GM23338 (cell line): Measurements from ENCODE around the gene PPFIBP2. TPM values are rescaled to one million over a fixed set of nuclear protein-coding genes. Genes with fewer than 3 reads are reported as not detected.

Source experiments
- ATAC-seq: fragments of 200-7000 bp; cut with Tn5 transposase; 3 replicates; pipeline ENCODE4 v1.9.1; 2020
- DNase-seq: peaks from one replicate; pipeline ENCODE4 v3.0.0-alpha.2; 2015; ENCODE audit warnings: low spot score
- H2AFZ ChIP-seq: fragments of 200-600 bp; sonication (generic); 2 replicates; pipeline ENCODE4 v1.8.0; 2016; ENCODE audit warnings: antibody characterized with exemption, mild to moderate bottlenecking, moderate library complexity
- H3F3A ChIP-seq: fragments of 200-600 bp; sonication (generic); replicated peaks from 2 replicates; pipeline ENCODE4 v1.8.0; 2017; ENCODE audit warnings: antibody characterized with exemption, mixed run types, low read depth
- H3K27ac ChIP-seq: fragments of 200-600 bp; sonication (generic); 2 replicates; pipeline ENCODE4 v1.6.1; 2016; ENCODE audit warnings: low read depth
- H3K27me3 ChIP-seq: fragments of 200-600 bp; sonication (generic); 2 replicates; pipeline ENCODE4 v1.8.0; 2016; ENCODE audit warnings: mild to moderate bottlenecking, mixed run types, moderate library complexity; ENCODE audit not compliant: insufficient read depth
- H3K36me3 ChIP-seq: fragments of 200-600 bp; sonication (generic); 2 replicates; pipeline ENCODE4 v1.8.0; 2016; ENCODE audit warnings: mild to moderate bottlenecking; ENCODE audit not compliant: insufficient read depth
- H3K4me1 ChIP-seq: fragments of 200-600 bp; sonication (generic); 2 replicates; pipeline ENCODE4 v1.8.0; 2016; ENCODE audit warnings: mild to moderate bottlenecking, moderate library complexity; ENCODE audit not compliant: insufficient read depth
- H3K4me2 ChIP-seq: fragments of 200-600 bp; sonication (generic); 2 replicates; pipeline ENCODE4 v1.7.1; 2017; ENCODE audit warnings: mixed run types
- H3K4me3 ChIP-seq: fragments of 200-600 bp; sonication (generic); 2 replicates; pipeline ENCODE4 v1.6.1; 2016; ENCODE audit warnings: mixed run types
- H3K79me2 ChIP-seq: fragments of 200-600 bp; sonication (generic); replicated peaks from 2 replicates; pipeline ENCODE4 v1.8.0; 2017; ENCODE audit warnings: mild to moderate bottlenecking; ENCODE audit not compliant: insufficient read depth
- H3K9me2 ChIP-seq: fragments of 200-600 bp; sonication (generic); 2 replicates; pipeline ENCODE4 v1.8.0; 2017; ENCODE audit not compliant: insufficient read depth
- H4K20me1 ChIP-seq: fragments of 200-600 bp; sonication (generic); replicated peaks from 2 replicates; pipeline ENCODE4 v1.8.0; 2017; ENCODE audit warnings: mild to moderate bottlenecking; ENCODE audit not compliant: insufficient read depth
- H3K27ac Mint-ChIP-seq: 2 replicates; pipeline ENCODE4 v1.8.0; 2020; ENCODE audit warnings: inconsistent platforms, mild to moderate bottlenecking, moderate library complexity, mixed read lengths
- H3K27me3 Mint-ChIP-seq: 3 replicates; pipeline ENCODE4 v1.8.0; 2022; ENCODE audit warnings: low read depth, mild to moderate bottlenecking, moderate library complexity, mixed read lengths, inconsistent platforms; ENCODE audit not compliant: insufficient read depth, poor library complexity
- H3K36me3 Mint-ChIP-seq: 3 replicates; pipeline ENCODE4 v1.8.0; 2021; ENCODE audit warnings: low read depth, mild to moderate bottlenecking, inconsistent platforms, moderate library complexity, mixed read lengths
- H3K4me1 Mint-ChIP-seq: 3 replicates; pipeline ENCODE4 v1.8.0; 2020; ENCODE audit warnings: mild to moderate bottlenecking, inconsistent platforms, mixed read lengths
- H3K4me3 Mint-ChIP-seq: 3 replicates; pipeline ENCODE4 v1.8.0; 2021; ENCODE audit warnings: moderate library complexity, mild to moderate bottlenecking, inconsistent platforms, mixed read lengths
- H3K9me3 Mint-ChIP-seq: 3 replicates; pipeline ENCODE4 v1.8.0; 2020; ENCODE audit warnings: moderate library complexity, mild to moderate bottlenecking, inconsistent platforms, mixed read lengths
- CREB1 ChIP-seq: fragments of 250-450 bp; sonication (Bioruptor Pico); IDR thresholded peaks from 2 replicates; pipeline ENCODE4 v1.5.0; 2020; ENCODE audit warnings: low read depth, mild to moderate bottlenecking, moderate library complexity
- ETS1 ChIP-seq: IDR thresholded peaks from 2 replicates; pipeline ENCODE4 v1.6.1; 2016; ENCODE audit warnings: antibody characterized with exemption
- EZH2 ChIP-seq: fragments of 200-600 bp; sonication (generic); IDR thresholded peaks from one replicate; pipeline ENCODE4 v1.8.0; 2017; ENCODE audit warnings: antibody characterized with exemption, mild to moderate bottlenecking, low read depth; ENCODE audit not compliant: unreplicated experiment
- EZH2phosphoT487 ChIP-seq: fragments of 200-600 bp; sonication (generic); IDR thresholded peaks from one replicate; pipeline ENCODE4 v1.8.1; 2018; ENCODE audit warnings: antibody characterized with exemption; ENCODE audit not compliant: unreplicated experiment
- NANOG ChIP-seq: IDR thresholded peaks from 2 replicates; pipeline ENCODE4 v1.6.1; 2016; ENCODE audit warnings: antibody characterized with exemption, borderline replicate concordance
- POLR2AphosphoS5 ChIP-seq: IDR thresholded peaks from 2 replicates; pipeline ENCODE4 v1.6.1; 2016; ENCODE audit warnings: antibody characterized with exemption, low read depth
- STAT1 ChIP-seq: IDR thresholded peaks from one replicate; pipeline ENCODE4 v1.6.1; 2016; ENCODE audit warnings: antibody characterized with exemption; ENCODE audit not compliant: unreplicated experiment
- ZNF114 ChIP-seq: fragments of 250-450 bp; sonication (Bioruptor Pico); IDR thresholded peaks from 2 replicates; pipeline ENCODE4 v1.5.0; 2020; ENCODE audit warnings: mild to moderate bottlenecking, moderate library complexity
- ZNF331 ChIP-seq: fragments of 250-450 bp; sonication (Bioruptor Pico); IDR thresholded peaks from 2 replicates; pipeline ENCODE4 v1.5.0; 2020; ENCODE audit warnings: low read depth, mild to moderate bottlenecking, moderate library complexity
- long read RNA-seq: library from polyadenylated mRNA; unstranded; transcript quantifications from one replicate; pipeline ENCODE4 v2.0.0, GENCODE V29; 2020; ENCODE audit not compliant: unreplicated experiment
- polyA plus RNA-seq: library from polyadenylated mRNA; unstranded; fragments of >200 nt; fragmentation: Nextera tagmentation; extraction: Ambion mirVana; gene quantifications from 2 replicates; pipeline ENCODE4 v1.2.1, GENCODE V29; 2016
- total RNA-seq: library from RNA; depleted of rRNA; stranded (reverse); fragments of >200 nt; shearing (Covaris generic); gene quantifications from 2 replicates; pipeline ENCODE4 v1.2.3, GENCODE V29; 2014; rRNA removed
- TF ChIP-seq, protein P1 (sequence below), 2 experiments: fragments of 200-600 bp in 1 of 2; sonication (generic) in 1 of 2; conservative IDR thresholded peaks; 2 replicates each; pipeline versions ENCODE4 v1.5.1 to v1.6.1; 2016 to 2017; ENCODE audit warnings: antibody characterized with exemption in 2 of 2, low read depth in 2 of 2, mild to moderate bottlenecking in 2 of 2, moderate library complexity in 1 of 2
- TF ChIP-seq, protein P2 (sequence below): IDR thresholded peaks from one replicate; pipeline ENCODE4 v1.6.1; 2018; ENCODE audit warnings: antibody characterized with exemption; ENCODE audit not compliant: unreplicated experiment

Gene PPFIBP2
- 14.8 and 15.2 TPM in 2 replicates for total RNA-seq
- polyA plus RNA-seq = 6.4 and 7.1 TPM in 2 replicates
- long read RNA-seq, partial matches to known transcripts = 0 of 2 reads
- long read RNA-seq, other reads (novel, unspliced or antisense) = 1 of 2 reads

DNA sequence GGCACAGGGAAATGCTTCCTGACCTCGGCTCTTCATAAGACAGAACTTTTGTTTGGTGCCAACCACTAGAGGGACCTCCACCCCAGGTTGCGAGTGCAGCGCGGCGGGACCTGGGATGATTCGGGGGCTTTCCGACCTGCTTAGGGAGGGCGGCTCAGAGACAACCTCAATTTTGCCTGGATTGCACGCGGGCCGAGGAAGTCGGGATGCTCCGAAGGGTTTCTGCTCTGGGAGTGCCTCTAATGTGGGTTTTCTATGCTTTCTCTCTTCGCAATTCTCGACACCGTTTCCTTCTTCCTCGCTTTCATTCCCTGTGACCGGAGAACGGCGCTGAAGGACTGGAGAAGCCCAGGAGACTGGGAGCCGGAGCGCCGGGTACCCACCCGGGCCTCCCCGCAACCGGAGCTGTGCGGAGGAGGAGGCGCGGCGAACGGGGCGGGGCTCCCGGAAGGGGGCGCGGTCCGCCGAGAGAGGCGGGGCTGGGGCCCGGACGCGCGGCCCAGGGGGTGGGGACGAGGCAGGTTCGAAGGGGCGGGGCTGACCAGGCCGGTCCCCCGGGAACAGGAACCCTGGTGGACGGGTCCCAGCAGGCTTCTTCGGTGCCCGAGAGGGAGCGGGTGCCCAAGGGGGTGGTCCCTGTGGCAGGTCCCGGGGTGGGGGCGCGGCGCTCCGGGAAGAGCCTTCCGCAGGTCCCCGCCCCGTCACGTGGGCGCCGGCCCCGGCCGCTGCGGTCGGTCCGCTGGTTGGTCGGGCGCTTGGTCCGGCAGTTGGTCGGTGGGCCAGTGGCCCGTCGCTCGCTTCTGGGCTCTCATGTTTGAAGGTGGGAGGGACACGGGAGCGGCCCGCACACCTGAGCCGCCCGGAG, at the start of gene PPFIBP2:
Gene PPFIBP2, plus strand, starts transcription at position 766 of the 865 bp plus-strand sequence. CDS start 35,477 bp downstream, outside the sequence.
- Histone ChIP-seq H3K4me2 (peak within 1 kb of the TSS; percentile 93), H4K20me1 (no peaks in the 10 kb centered on the region), H2AFZ (peak within 1 kb of the TSS; percentile 99), H3K4me3 (peak within 1 kb of the TSS; percentile 86), H3K27ac (peak within 1 kb of the TSS; percentile 80; the same call in 1 of the 2 replicates), H3K79me2 (no peaks in the 10 kb centered on the region), H3F3A (peaks cover 11% of the 10 kb centered on the region; the same call in 1 of the 2 replicates), H3K4me1 (peaks cover 30% of the 10 kb centered on the region; the same call in 1 of the 2 replicates), H3K9me2 (no peaks in the 10 kb centered on the region), H3K36me3 (no peaks in the 10 kb centered on the region), H3K27me3 (peaks cover 23% of the 10 kb centered on the region)
- H3K9me3 Mint-ChIP-seq = no peaks in the 10 kb centered on the region; the same call in 2 of the 3 replicates
- H3K27me3 Mint-ChIP-seq = peaks cover 13% of the 10 kb centered on the region
- peak within 1 kb of the TSS; percentile 83; the same call in 1 of the 2 replicates for H3K27ac Mint-ChIP-seq
- peaks cover 28% of the 10 kb centered on the region for H3K4me1 Mint-ChIP-seq
- ATAC-seq (peak; percentile 86), DNase-seq (peak; percentile 89)
- TF ChIP-seq ETS1 (no peak), EZH2 (no peak), POLR2AphosphoS5 (peak; percentile 23; the same call in 1 of the 2 replicates), NANOG (no peak), EZH2phosphoT487 (no peak), ZNF331 (CRISPR knock-in tag) (no peak)
- TF ChIP-seq, protein P1, sequence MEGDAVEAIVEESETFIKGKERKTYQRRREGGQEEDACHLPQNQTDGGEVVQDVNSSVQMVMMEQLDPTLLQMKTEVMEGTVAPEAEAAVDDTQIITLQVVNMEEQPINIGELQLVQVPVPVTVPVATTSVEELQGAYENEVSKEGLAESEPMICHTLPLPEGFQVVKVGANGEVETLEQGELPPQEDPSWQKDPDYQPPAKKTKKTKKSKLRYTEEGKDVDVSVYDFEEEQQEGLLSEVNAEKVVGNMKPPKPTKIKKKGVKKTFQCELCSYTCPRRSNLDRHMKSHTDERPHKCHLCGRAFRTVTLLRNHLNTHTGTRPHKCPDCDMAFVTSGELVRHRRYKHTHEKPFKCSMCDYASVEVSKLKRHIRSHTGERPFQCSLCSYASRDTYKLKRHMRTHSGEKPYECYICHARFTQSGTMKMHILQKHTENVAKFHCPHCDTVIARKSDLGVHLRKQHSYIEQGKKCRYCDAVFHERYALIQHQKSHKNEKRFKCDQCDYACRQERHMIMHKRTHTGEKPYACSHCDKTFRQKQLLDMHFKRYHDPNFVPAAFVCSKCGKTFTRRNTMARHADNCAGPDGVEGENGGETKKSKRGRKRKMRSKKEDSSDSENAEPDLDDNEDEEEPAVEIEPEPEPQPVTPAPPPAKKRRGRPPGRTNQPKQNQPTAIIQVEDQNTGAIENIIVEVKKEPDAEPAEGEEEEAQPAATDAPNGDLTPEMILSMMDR (conservative IDR thresholded peaks at IDR 0.05; ENCODE audit: low read depth in 2 of 2) = peak; percentile 66 to 73
- peak within 1 kb of the TSS; percentile 85 for H3K4me3 Mint-ChIP-seq
- no peaks in the 10 kb centered on the region for H3K36me3 Mint-ChIP-seq

DNA sequence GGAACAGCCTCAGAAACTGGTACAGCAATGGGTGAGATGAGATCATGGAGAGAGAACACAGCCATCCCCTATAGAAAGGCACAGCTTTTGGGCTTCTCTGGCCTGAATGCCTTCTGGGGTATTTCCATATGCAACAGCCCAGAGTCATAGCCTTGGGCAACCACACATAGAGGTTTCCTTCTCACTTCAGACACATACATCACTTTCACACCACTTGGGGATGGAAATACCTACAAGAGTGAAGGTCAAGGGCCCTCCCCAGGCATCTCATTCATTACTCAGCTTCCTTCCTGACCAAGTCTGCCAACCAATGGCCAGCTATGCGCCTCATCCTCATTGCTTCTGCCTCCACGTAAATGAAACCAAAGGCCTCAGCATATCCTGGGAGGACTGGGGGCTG, 46.1 kb upstream of the PPFIBP2 start:
- DNase-seq = no peak
- H3K79me2 ChIP-seq = no peaks in the 10 kb centered on the region
- H3F3A ChIP-seq = no peaks in the 10 kb centered on the region
- H3K4me3 ChIP-seq = no peak overlapping the region
- H3K27me3 Mint-ChIP-seq = peaks cover 6% of the 10 kb centered on the region
- H3K9me2 ChIP-seq = peaks cover 5% of the 10 kb centered on the region
- H3K4me3 Mint-ChIP-seq = no peak overlapping the region
- no peak overlapping the region for H3K4me2 ChIP-seq
- no peaks in the 10 kb centered on the region for H3K4me1 ChIP-seq
- no peak overlapping the region for H2AFZ ChIP-seq
- no peak overlapping the region for H3K27ac Mint-ChIP-seq
- no peak for ATAC-seq
- H3K27ac ChIP-seq = no peak overlapping the region
- H4K20me1 ChIP-seq = no peaks in the 10 kb centered on the region
- H3K27me3 ChIP-seq = no peaks in the 10 kb centered on the region
- no peaks in the 10 kb centered on the region for H3K36me3 Mint-ChIP-seq
- no peaks in the 10 kb centered on the region for H3K36me3 ChIP-seq
- 0 out of 3 replicates have a peak, but pooled peaks cover 4% of the 10 kb centered on the region for H3K4me1 Mint-ChIP-seq
- no peaks in the 10 kb centered on the region for H3K9me3 Mint-ChIP-seq
- TF ChIP-seq, protein P2, sequence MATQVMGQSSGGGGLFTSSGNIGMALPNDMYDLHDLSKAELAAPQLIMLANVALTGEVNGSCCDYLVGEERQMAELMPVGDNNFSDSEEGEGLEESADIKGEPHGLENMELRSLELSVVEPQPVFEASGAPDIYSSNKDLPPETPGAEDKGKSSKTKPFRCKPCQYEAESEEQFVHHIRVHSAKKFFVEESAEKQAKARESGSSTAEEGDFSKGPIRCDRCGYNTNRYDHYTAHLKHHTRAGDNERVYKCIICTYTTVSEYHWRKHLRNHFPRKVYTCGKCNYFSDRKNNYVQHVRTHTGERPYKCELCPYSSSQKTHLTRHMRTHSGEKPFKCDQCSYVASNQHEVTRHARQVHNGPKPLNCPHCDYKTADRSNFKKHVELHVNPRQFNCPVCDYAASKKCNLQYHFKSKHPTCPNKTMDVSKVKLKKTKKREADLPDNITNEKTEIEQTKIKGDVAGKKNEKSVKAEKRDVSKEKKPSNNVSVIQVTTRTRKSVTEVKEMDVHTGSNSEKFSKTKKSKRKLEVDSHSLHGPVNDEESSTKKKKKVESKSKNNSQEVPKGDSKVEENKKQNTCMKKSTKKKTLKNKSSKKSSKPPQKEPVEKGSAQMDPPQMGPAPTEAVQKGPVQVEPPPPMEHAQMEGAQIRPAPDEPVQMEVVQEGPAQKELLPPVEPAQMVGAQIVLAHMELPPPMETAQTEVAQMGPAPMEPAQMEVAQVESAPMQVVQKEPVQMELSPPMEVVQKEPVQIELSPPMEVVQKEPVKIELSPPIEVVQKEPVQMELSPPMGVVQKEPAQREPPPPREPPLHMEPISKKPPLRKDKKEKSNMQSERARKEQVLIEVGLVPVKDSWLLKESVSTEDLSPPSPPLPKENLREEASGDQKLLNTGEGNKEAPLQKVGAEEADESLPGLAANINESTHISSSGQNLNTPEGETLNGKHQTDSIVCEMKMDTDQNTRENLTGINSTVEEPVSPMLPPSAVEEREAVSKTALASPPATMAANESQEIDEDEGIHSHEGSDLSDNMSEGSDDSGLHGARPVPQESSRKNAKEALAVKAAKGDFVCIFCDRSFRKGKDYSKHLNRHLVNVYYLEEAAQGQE = no peak
- TF ChIP-seq POLR2AphosphoS5 (no peak), ZNF114 (CRISPR knock-in tag) (no peak), CREB1 (CRISPR knock-in tag) (no peak), ETS1 (no peak), STAT1 (no peak), NANOG (no peak), EZH2phosphoT487 (no peak), ZNF331 (CRISPR knock-in tag) (no peak)
- TF ChIP-seq, protein P1 (conservative IDR thresholded peaks at IDR 0.05; ENCODE audit: low read depth in 2 of 2) = no peak
